Activated T-cell treated with anti-CD3 and anti-CD28 coated beads, Interleukin-2, amount 50 U/mL, for 72 hours (primary cell): Measurements from ENCODE around the gene SRGAP1. TPM values are rescaled to one million over a fixed set of nuclear protein-coding genes. Genes with fewer than 3 reads are reported as not detected.
"Not testable (repeated sequence)": the region's sequence is repeated elsewhere in the genome, so short reads cannot be mapped to it uniquely, and the experiment has no call there.

Experiments
- ATAC-seq, 2 donors: fragments of 150-1000 bp; cut with Tn5 transposase; replicated peaks in 1 of 2; 2 replicates each; pipeline ENCODE4 v1.10.0; 2021; ENCODE audit warnings: moderate library complexity in 2 of 2, mild to moderate bottlenecking in 1 of 2
- DNase-seq, 2 donors: peaks; one replicate each; pipeline ENCODE4 v3.0.0; 2021 to 2022; ENCODE audit warnings: mixed read lengths in 1 of 2
- H3K27ac Mint-ChIP-seq: one replicate; pipeline ENCODE4 v1.8.0; 2022; ENCODE audit warnings: mild to moderate bottlenecking, moderate library complexity, mixed read lengths
- H3K27me3 Mint-ChIP-seq: one replicate; pipeline ENCODE4 v1.8.0; 2022; ENCODE audit warnings: low read depth, mixed read lengths
- H3K36me3 Mint-ChIP-seq, 2 donors: one replicate each; pipeline ENCODE4 v1.8.0; 2022; ENCODE audit warnings: mixed read lengths in 2 of 2, mild to moderate bottlenecking in 1 of 2; ENCODE audit not compliant: insufficient read depth in 2 of 2
- H3K4me1 Mint-ChIP-seq: one replicate; pipeline ENCODE4 v1.8.0; 2022; ENCODE audit warnings: low read depth, mixed read lengths
- H3K4me3 Mint-ChIP-seq, 2 donors: one replicate each; pipeline ENCODE4 v1.8.0; 2022; ENCODE audit warnings: mild to moderate bottlenecking in 2 of 2, mixed read lengths in 2 of 2, moderate library complexity in 2 of 2
- H3K9me3 Mint-ChIP-seq, 2 donors: one replicate each; pipeline ENCODE4 v1.8.0; 2022; ENCODE audit warnings: mixed read lengths in 2 of 2
- total RNA-seq, 2 donors: library from RNA; stranded (reverse); gene quantifications; one replicate each; pipeline ENCODE4 v1.2.3, GENCODE V29; 2022

SRGAP1 gene
- total RNA-seq, 2 donors from 2014 or later, result 0.02 to 0.19 TPM

DNA sequence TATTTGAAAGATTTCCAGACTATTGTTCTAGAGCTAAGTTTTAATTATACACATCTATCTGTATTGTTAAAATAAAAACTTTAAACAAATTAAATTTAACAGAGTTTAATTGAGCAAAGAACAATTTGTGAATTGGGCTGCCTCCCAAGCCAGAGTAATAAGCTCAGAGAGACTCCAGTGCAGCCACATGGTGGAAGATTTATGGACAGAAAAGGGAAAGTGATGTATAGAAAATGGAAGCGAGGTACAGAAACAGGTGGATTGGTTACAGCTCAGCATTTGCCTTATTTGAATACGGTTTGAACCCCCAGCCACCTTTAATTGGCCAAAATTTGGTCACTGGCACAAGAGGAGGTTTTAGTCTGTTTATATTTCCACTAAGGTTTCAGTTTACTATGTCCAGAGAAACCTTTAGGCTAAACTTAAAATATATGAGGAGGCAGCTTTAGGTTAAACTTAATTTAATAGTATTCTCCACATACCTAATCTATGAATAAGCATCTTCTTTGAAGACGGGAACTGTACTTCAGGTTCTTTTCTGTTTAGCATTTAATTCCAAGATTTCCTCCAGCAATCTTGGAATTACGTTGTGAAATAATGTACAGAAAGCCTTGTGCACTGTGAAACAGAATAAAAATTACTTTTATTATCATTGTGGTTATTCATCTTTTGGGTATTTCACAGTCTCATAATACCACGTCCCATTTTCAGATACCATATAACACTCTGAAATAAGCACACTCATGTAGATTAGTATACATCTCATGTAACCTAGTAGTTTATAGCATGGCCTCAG, 19.4 kb downstream of the SRGAP1 start:
- ATAC-seq, result no peak
- Mint-ChIP-seq H3K27ac (no peak overlapping the region), H3K36me3 (no peaks in the 10 kb centered on the region), H3K9me3 (no peaks in the 10 kb centered on the region), H3K4me1 (no peaks in the 10 kb centered on the region), H3K4me3 (no peak overlapping the region), H3K27me3 (peaks cover 7% of the 10 kb centered on the region)
- no peak for DNase-seq

DNA sequence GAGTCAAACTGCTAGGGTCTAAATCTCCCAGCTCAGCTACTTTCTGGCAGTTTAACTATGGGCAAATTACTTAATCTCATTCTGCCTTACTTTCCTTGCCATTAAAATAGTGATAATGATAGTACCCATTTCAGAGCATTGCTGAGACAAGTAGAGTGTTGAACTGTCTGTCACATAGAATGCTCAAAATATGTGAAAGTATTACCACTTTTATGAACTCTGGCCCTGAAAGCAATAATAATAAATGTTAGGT, 19.9 kb downstream of the SRGAP1 start:
- no peak overlapping the region for H3K4me3 Mint-ChIP-seq
- H3K36me3 Mint-ChIP-seq, result no peaks in the 10 kb centered on the region
- no peak overlapping the region for H3K27ac Mint-ChIP-seq
- H3K9me3 Mint-ChIP-seq, result no peaks in the 10 kb centered on the region
- no peak for DNase-seq
- ATAC-seq, result no peak
- H3K27me3 Mint-ChIP-seq, result peaks cover 7% of the 10 kb centered on the region
- H3K4me1 Mint-ChIP-seq, result no peaks in the 10 kb centered on the region

DNA sequence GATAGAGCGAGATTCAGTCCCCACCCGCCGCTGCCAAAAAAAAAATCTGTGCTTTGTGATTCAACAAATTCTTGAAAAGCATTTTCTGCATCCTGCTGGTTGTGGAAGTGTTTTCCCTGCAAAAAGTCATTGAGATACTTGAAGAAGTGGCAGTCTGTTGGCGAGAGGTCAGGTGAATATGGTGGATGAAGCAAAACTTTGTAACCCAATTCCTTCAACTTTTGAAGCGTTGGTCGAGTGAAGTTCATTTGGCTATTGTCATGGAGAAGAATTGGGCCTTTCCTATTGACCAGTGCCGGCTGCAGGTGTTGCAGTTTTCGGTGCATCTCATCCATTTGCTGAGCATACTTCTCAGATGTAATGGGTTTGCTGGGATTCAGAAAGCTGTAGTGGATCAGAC, 20.9 kb downstream of the SRGAP1 start:
- DNase-seq, result no peak
- no peak for ATAC-seq
- no peak overlapping the region for H3K4me3 Mint-ChIP-seq
- no peak overlapping the region for H3K27ac Mint-ChIP-seq
- H3K4me1 Mint-ChIP-seq, result no peaks in the 10 kb centered on the region
- no peaks in the 10 kb centered on the region for H3K36me3 Mint-ChIP-seq
- H3K27me3 Mint-ChIP-seq, result peaks cover 11% of the 10 kb centered on the region
- H3K9me3 Mint-ChIP-seq, result no peaks in the 10 kb centered on the region

DNA sequence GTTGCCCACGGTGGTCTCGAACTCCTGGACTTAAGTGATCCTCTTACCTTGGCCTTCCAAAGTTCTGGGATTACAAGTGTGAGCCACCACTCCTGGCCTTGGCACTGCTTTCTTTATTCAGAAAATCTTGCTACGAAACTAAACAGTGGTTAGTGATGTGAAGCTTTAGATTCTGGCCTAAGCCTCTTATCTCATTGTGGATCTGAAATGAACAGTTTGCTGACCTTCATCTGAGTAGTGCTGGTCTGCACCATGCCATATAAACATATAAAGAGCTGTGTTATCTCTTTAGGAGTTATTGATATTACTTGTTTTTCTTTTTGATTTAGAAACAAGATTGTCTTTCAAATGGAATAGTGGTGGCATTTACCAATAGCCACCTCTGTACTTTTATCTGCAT, 22.6 kb downstream of the SRGAP1 start:
- ATAC-seq (no peak), DNase-seq (no peak)
- Mint-ChIP-seq H3K4me3 (no peak overlapping the region), H3K4me1 (no peaks in the 10 kb centered on the region), H3K27me3 (peaks cover 21% of the 10 kb centered on the region), H3K9me3 (no peaks in the 10 kb centered on the region), H3K27ac (no peak overlapping the region), H3K36me3 (no peaks in the 10 kb centered on the region)

DNA sequence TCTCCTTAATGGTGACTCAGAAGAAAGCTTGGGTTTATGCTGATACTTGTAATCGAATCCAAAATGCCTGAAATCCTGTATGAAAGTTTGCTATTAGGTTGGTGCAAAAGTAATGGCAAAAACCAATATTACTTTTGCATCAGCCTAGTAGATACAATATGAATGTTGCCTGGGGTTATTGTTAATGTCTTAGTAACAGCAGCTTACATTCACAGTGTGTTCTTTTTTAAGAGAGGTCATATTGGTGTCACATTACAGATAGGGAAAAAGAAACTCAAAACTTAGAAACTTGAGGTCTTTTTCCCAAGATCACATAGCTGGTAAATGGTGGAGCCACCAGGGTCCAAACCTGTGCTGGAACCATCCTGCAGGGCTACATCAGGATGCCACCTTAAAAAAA, 25.2 kb downstream of the SRGAP1 start:
- Mint-ChIP-seq H3K27me3 (peaks cover 28% of the 10 kb centered on the region), H3K36me3 (no peaks in the 10 kb centered on the region), H3K4me1 (no peaks in the 10 kb centered on the region), H3K9me3 (no peaks in the 10 kb centered on the region), H3K27ac (no peak overlapping the region), H3K4me3 (no peak overlapping the region)
- ATAC-seq, result no peak
- DNase-seq, result no peak

DNA sequence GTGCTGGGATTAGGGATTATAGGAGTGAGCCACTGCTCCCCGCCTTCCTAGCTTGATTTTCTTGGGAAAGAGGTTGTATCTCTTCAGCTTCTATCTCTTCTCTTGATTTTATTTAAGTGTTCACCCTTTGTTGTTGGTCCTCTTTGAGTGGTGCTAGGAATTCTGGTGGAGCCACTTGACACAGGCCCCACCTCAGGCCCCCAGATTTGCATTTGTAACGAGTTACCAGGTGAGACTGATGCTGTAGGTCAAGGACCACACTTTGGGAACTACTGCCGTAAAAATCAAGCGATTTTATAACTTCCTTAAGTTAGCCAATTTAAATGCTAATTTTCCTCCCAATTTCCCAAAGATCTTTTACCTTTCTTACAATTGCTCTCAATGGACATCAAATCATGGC, 26.3 kb downstream of the SRGAP1 start:
- H3K27ac Mint-ChIP-seq, result no peak overlapping the region
- peaks cover 28% of the 10 kb centered on the region for H3K27me3 Mint-ChIP-seq
- DNase-seq (no peak), ATAC-seq (no peak)
- H3K36me3 Mint-ChIP-seq, result no peaks in the 10 kb centered on the region
- no peak overlapping the region for H3K4me3 Mint-ChIP-seq
- no peaks in the 10 kb centered on the region for H3K9me3 Mint-ChIP-seq
- no peaks in the 10 kb centered on the region for H3K4me1 Mint-ChIP-seq

DNA sequence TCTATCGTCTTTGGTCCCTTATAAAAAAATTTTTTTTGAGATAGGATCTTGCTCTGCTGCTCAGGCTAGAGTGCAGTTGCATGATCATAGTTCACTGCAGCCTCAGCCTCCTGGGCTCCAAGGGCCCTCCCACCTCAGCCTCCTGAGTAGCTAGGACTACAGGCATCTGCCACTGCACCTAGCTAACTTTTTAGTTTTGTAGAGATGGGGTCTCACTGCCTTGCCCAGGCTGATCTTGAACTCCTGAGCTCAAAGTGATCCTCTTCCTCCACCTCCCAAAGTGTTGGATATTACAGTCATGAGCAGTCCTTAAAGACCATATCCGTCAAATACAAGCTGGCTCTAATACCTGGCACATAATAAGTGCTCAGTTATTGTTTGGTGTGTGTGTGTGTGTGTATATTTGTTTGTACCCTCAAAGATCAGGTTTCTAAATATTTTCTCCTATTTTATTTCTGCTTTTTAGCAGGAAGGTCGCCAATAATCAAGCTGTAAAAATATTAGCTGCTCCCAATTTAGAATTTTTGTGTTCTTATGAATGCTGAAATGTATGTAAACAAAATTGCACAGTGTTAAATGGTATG, 30.5 kb downstream of the SRGAP1 start:
- H3K4me1 Mint-ChIP-seq, result no peaks in the 10 kb centered on the region
- H3K9me3 Mint-ChIP-seq, result no peaks in the 10 kb centered on the region
- ATAC-seq (no peak), DNase-seq (no peak)
- H3K36me3 Mint-ChIP-seq, result no peaks in the 10 kb centered on the region
- H3K4me3 Mint-ChIP-seq, result no peak overlapping the region
- H3K27me3 Mint-ChIP-seq, result peaks cover 32% of the 10 kb centered on the region
- H3K27ac Mint-ChIP-seq, result no peak overlapping the region

DNA sequence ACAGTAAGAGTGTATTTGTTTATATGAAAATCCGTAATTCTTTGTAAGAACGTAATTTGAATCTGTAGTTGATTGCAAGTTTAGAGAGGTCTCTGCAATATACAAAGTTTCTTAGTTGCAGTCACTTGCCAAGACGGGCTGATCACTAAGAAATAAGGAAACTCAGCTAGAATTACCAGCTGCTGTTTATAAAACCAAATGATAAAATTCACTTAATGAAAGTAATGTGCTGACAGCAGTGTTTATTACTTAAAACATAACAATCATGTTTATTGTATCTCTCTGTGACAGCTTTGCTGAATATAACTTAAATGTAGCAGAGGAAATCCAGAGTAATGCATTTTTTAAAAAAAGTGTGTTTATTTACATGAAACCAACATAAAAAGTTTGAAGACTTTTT, 31.2 kb downstream of the SRGAP1 start:
- no peaks in the 10 kb centered on the region for H3K9me3 Mint-ChIP-seq
- H3K4me1 Mint-ChIP-seq, result no peaks in the 10 kb centered on the region
- ATAC-seq (no peak), DNase-seq (no peak)
- no peak overlapping the region for H3K4me3 Mint-ChIP-seq
- no peaks in the 10 kb centered on the region for H3K36me3 Mint-ChIP-seq
- H3K27me3 Mint-ChIP-seq, result peaks cover 33% of the 10 kb centered on the region
- H3K27ac Mint-ChIP-seq, result no peak overlapping the region

DNA sequence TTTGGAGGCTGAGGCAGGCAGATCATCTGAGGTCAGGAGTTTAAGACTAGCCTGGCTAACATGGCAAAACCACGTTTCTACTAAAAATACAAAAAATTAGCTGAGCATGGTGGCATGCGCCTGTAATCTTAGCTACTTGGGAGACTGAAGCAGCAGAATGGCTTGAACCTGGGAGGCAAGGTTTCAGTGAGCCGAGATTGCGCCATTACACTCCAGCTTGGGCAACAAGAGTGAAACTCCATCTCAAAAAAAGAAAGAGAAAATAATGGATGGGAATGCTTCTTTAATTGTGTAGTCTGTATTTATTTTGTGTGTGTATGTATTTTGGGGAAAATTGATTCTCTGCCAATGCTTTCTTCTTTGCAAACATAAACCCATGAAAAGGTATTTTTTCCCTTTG, 32.5 kb downstream of the SRGAP1 start:
- no peak for DNase-seq
- ATAC-seq, result no peak
- Mint-ChIP-seq H3K4me3 (no peak overlapping the region), H3K9me3 (no peaks in the 10 kb centered on the region), H3K27me3 (peaks cover 27% of the 10 kb centered on the region), H3K4me1 (no peaks in the 10 kb centered on the region), H3K27ac (no peak overlapping the region), H3K36me3 (no peaks in the 10 kb centered on the region)

DNA sequence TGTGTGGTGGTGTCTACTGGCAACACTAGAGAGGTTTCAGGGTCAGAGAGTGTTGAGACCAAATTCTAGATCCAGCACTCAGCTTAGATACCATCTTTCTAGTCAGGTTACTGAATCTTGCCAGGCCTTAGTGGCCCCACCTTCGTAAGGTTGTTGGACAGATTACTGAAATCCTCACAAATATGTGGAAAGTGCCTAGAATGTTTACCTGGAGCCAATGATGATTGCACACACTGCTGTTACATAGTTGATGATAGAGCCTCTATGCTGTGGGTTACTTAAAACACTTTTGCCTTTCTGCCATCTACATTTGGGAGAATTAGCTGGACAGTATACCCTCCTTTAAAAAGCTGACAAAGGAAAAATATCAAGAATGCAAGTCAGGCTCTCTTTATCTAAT, 33.2 kb downstream of the SRGAP1 start:
- Mint-ChIP-seq H3K4me1 (no peaks in the 10 kb centered on the region), H3K27me3 (peaks cover 24% of the 10 kb centered on the region), H3K4me3 (no peak overlapping the region), H3K36me3 (no peaks in the 10 kb centered on the region), H3K9me3 (no peaks in the 10 kb centered on the region), H3K27ac (no peak overlapping the region)
- no peak for ATAC-seq
- DNase-seq, result no peak

DNA sequence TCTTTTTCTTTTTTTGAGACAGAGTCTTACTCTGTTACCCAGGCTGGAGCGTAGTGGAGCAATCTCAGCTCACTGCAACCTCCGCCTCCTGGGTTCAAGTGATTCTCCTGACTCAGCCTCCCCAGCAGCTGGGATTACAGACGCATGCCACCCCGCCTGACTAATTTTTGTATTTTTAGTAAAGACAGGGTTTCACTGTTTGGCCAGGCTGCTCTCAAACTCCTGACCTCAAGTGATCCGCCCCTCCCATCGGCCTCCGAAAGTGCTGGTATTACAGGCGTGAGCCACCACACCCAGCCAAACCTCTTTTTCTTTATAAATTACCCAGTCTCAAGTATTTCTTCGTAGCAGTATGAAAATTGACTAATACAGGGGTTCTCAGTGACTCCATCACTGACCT, 35.7 kb downstream of the SRGAP1 start:
- not testable (repeated sequence) for H3K27ac Mint-ChIP-seq, H3K9me3 Mint-ChIP-seq, DNase-seq, ATAC-seq, H3K4me1 Mint-ChIP-seq, H3K4me3 Mint-ChIP-seq, H3K36me3 Mint-ChIP-seq
- peaks cover 20% of the 10 kb centered on the region for H3K27me3 Mint-ChIP-seq

DNA sequence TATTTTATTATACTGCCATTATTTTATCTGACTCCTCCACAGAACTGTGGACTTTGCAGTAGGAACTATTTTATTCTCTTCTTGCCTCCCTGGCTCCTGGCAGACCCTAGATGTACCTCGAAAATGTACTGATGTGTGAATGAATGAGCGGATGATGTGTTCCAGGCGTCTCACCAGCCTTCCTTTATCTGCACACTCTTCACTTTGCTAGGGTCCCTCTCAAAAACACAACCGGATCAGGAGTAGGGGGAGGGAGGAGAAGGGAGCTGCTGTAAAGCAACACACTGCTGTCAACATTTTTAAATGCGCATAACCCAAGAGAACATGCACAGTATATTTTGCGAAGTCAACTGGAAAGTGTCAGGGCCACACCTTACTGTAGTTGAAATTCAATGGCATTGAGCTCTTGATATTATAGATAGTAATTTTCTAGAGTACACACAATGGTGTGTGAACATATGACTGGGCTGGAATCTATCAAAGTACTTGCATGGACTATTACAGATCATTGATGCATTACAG, 36.3 kb downstream of the SRGAP1 start:
- H3K36me3 Mint-ChIP-seq, result no peaks in the 10 kb centered on the region
- H3K27ac Mint-ChIP-seq, result no peak overlapping the region
- no peak for ATAC-seq
- no peak for DNase-seq
- H3K4me1 Mint-ChIP-seq, result no peaks in the 10 kb centered on the region
- H3K4me3 Mint-ChIP-seq, result no peak overlapping the region
- H3K27me3 Mint-ChIP-seq, result peaks cover 20% of the 10 kb centered on the region
- no peaks in the 10 kb centered on the region for H3K9me3 Mint-ChIP-seq

DNA sequence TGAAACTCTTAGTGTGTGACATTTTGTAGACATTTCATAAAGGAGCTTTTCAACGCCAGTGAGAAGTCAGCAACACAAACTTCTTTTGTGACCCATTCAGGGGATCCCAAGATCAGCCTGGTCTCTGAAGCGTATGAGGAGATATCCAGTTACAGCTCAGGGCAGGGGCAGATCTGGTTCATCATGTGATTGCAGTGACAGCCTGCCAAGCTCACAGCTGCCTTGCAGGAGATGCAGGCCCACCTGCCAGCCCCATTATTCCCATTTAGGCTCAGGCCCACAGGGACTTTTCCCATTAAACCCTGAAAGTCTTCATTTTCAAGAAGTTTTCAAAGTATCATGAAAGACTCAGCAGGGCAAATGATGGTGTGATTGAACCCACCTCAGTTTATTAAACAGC, 38.3 kb downstream of the SRGAP1 start:
- H3K4me1 Mint-ChIP-seq, result no peaks in the 10 kb centered on the region
- ATAC-seq, result no peak

DNA sequence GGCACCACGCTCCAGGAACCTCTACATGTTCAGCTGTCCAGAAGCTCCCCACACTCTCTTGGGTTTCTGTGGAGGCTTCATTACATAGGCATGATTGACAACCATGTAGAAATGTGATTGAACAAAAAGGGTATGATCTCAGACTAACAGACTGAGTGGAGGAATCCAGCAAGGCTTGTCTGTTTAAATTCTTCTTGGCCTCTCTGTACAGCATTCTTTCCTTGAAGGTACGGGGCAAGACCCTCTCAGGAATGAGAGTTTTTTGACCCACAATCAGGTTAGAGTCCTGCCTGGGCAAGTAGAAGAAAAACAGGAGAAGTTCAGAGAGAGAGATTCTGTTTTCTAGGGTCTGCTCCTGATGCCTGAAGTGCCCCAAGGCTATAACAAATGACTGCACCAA, 40.9 kb downstream of the SRGAP1 start:
- ATAC-seq, result no peak
- H3K4me1 Mint-ChIP-seq, result no peaks in the 10 kb centered on the region
- no peak overlapping the region for H3K27ac Mint-ChIP-seq
- H3K4me3 Mint-ChIP-seq, result no peak overlapping the region
- no peak for DNase-seq
- peaks cover 18% of the 10 kb centered on the region for H3K27me3 Mint-ChIP-seq
- no peaks in the 10 kb centered on the region for H3K9me3 Mint-ChIP-seq
- no peaks in the 10 kb centered on the region for H3K36me3 Mint-ChIP-seq

More for the DNA sequence above, 38.3 kb downstream of the SRGAP1 start:
- Mint-ChIP-seq H3K27me3 (peaks cover 23% of the 10 kb centered on the region), H3K9me3 (no peaks in the 10 kb centered on the region), H3K27ac (no peak overlapping the region), H3K36me3 (no peaks in the 10 kb centered on the region), H3K4me3 (no peak overlapping the region)
- DNase-seq, result no peak
